B cell (primary cell): ENCODE measurements around the gene TOMM40. TPM values are rescaled to one million over a fixed set of nuclear protein-coding genes. Genes with fewer than 3 reads are reported as not detected.

Source experiments
- ATAC-seq: fragments of 200-7000 bp; cut with Tn5 transposase; one replicate; pipeline ENCODE4 v1.10.0; 2021; ENCODE audit warnings: low read depth, mild to moderate bottlenecking, moderate number of reproducible peaks, moderate library complexity
- CTCF ChIA-PET: fragments of 350-600 bp; sonication (Branson Sonifier 250); formaldehyde crosslinking; loops from one replicate; lab custom pipeline; 2021; ENCODE audit warnings: antibody characterized with exemption, inconsistent platforms; lab: Charles Lee
- POLR2A ChIA-PET: fragments of 350-600 bp; sonication (Branson Sonifier 250); formaldehyde crosslinking; loops from one replicate; lab custom pipeline; 2021; ENCODE audit warnings: antibody characterized with exemption; lab: Charles Lee
- DNase-seq: peaks from one replicate; pipeline ENCODE4 v3.0.0; 2013
- H2AFZ ChIP-seq: 2 replicates; pipeline ENCODE4 v1.6.1; 2012; ENCODE audit warnings: mild to moderate bottlenecking, low read depth, low read length; ENCODE audit not compliant: insufficient read depth, poor library complexity, severe bottlenecking
- H3K27ac ChIP-seq, 2 donors: 1 replicate in 1 of 2; 2 replicates in 1 of 2; pipeline ENCODE4 v1.5.1; 2012 to 2013; ENCODE audit warnings: low read length in 2 of 2, mild to moderate bottlenecking in 2 of 2, moderate library complexity in 1 of 2
- H3K27me3 ChIP-seq, 4 experiments: fragments of 200-600 bp in 1 of 4; sonication (generic) in 1 of 4; replicated peaks in 1 of 4; 1 replicate in 2 of 4; 2 replicates in 2 of 4; pipeline versions ENCODE4 v1.6.1 to v1.7.0; 2013 to 2016; ENCODE audit warnings: low read length in 3 of 4, mild to moderate bottlenecking in 2 of 4, mixed read lengths in 1 of 4, moderate library complexity in 1 of 4; ENCODE audit not compliant: insufficient read depth in 4 of 4, control insufficient read depth in 3 of 4; ENCODE audit errors: control extremely low read depth in 1 of 4
- H3K36me3 ChIP-seq, 2 experiments: replicated peaks in 1 of 2; 1 replicate in 1 of 2; 2 replicates in 1 of 2; pipeline versions ENCODE4 v1.6.1 to v1.7.1; 2013; ENCODE audit warnings: low read length in 1 of 2; ENCODE audit not compliant: insufficient read depth in 2 of 2, control insufficient read depth in 1 of 2; ENCODE audit errors: control extremely low read depth in 1 of 2, extremely low read depth in 1 of 2
- H3K4me1 ChIP-seq, 2 donors: fragments of 200-600 bp in 1 of 2; sonication (generic) in 1 of 2; 1 replicate in 1 of 2; 2 replicates in 1 of 2; pipeline versions ENCODE4 v1.5.1 to v1.6.1; 2013 to 2017; ENCODE audit warnings: low read length in 2 of 2; ENCODE audit not compliant: control insufficient read depth in 2 of 2, insufficient read depth in 2 of 2
- H3K4me2 ChIP-seq: replicated peaks from 2 replicates; pipeline ENCODE3; 2012; ENCODE audit warnings: mild to moderate bottlenecking, low read depth, low read length; ENCODE audit not compliant: poor library complexity, severe bottlenecking
- H3K4me3 ChIP-seq, 5 experiments: fragments of 200-600 bp in 1 of 5; sonication (generic) in 1 of 5; 1 replicate in 3 of 5; 2 replicates in 2 of 5; pipeline versions ENCODE4 v1.5.1 to v1.7.0; 2011 to 2016; ENCODE audit warnings: low read length in 4 of 5, mild to moderate bottlenecking in 4 of 5, low read depth in 2 of 5, control low read depth in 1 of 5, moderate library complexity in 1 of 5; ENCODE audit not compliant: insufficient read depth in 1 of 5; ENCODE audit errors: control extremely low read depth in 1 of 5, extremely low read depth in 1 of 5
- H3K79me2 ChIP-seq: fragments of 200-600 bp; sonication (generic); one replicate; pipeline ENCODE4 v1.6.0; 2016; ENCODE audit warnings: low read length; ENCODE audit not compliant: control insufficient read depth, insufficient read depth
- H3K9ac ChIP-seq: fragments of 200-600 bp; sonication (generic); 2 replicates; pipeline ENCODE4 v1.6.1; 2017; ENCODE audit warnings: mild to moderate bottlenecking, low read length, moderate library complexity
- H3K9me3 ChIP-seq, 3 donors: one replicate each; pipeline versions ENCODE4 v1.6.1 to v1.7.1; 2013; ENCODE audit warnings: low read length in 2 of 3; ENCODE audit not compliant: control insufficient read depth in 2 of 3, insufficient read depth in 1 of 3; ENCODE audit errors: control extremely low read depth in 1 of 3
- H4K20me1 ChIP-seq: 2 replicates; pipeline ENCODE4 v1.6.0; 2012; ENCODE audit warnings: mild to moderate bottlenecking, low read length; ENCODE audit not compliant: insufficient read depth, control insufficient read depth, poor library complexity, severe bottlenecking
- H3K27ac Mint-ChIP-seq: one replicate; pipeline ENCODE4 v1.8.0; 2021; ENCODE audit warnings: mixed read lengths
- H3K27me3 Mint-ChIP-seq: one replicate; pipeline ENCODE4 v1.8.0; 2021; ENCODE audit warnings: mixed read lengths
- H3K4me1 Mint-ChIP-seq: one replicate; pipeline ENCODE4 v1.8.0; 2021; ENCODE audit warnings: mixed read lengths
- H3K4me3 Mint-ChIP-seq: one replicate; pipeline ENCODE4 v1.8.0; 2021; ENCODE audit warnings: mixed read lengths
- H3K9me3 Mint-ChIP-seq: one replicate; pipeline ENCODE4 v1.8.0; 2022; ENCODE audit warnings: mixed read lengths; ENCODE audit not compliant: insufficient read depth
- EZH2 ChIP-seq: IDR thresholded peaks from 2 replicates; pipeline ENCODE4 v1.6.1; 2012; ENCODE audit warnings: borderline replicate concordance, low read depth, mild to moderate bottlenecking, moderate library complexity, low read length; ENCODE audit not compliant: insufficient read depth, poor library complexity, severe bottlenecking
- WGBS: methylation state at CpG from one replicate; pipeline ENCODE4 v1.1.5; 2013; ENCODE audit warnings: missing lambda C conversion rate; ENCODE audit not compliant: insufficient coverage; 5-methylcytosine and 5-hydroxymethylcytosine counted together
- intact Hi-C: fragments of 100-400 bp; cut with micrococcal nuclease; formaldehyde crosslinking; loops from one replicate; pipeline ENCODE4 v1.10.0; 2022
- polyA plus RNA-seq: library from polyadenylated mRNA; depleted of rRNA; stranded (reverse); fragments of >200 nt; gene quantifications from 2 replicates; pipeline ENCODE4 v1.2.3, GENCODE V29; 2012
- total RNA-seq, 2 donors: library from RNA; stranded (reverse); fragments of 120-200 nt in 1 of 2; gene quantifications; 1 replicate in 1 of 2; 2 replicates in 1 of 2; pipeline versions ENCODE4 v1.2.3 to v1.2.4, GENCODE V29; 2013 to 2022
- TF ChIP-seq, protein P1 (sequence below): fragments of 200-600 bp; IDR thresholded peaks from one replicate; pipeline ENCODE4 v1.8.0; 2022; ENCODE audit warnings: antibody characterized with exemption, mild to moderate bottlenecking

TOMM40 gene
- total and polyA plus RNA-seq, 2 donors (not counting 1 experiment from before 2014, with no cell fraction given) = 30.9 to 31.1 TPM

GRCh38 chr19:44947041-44947581 is 56.1 kb downstream of the TOMM40 start:
- peaks cover 0 to 4% of the 10 kb centered on the region in 2 experiments for H3K36me3 ChIP-seq
- TF ChIP-seq, protein P1, sequence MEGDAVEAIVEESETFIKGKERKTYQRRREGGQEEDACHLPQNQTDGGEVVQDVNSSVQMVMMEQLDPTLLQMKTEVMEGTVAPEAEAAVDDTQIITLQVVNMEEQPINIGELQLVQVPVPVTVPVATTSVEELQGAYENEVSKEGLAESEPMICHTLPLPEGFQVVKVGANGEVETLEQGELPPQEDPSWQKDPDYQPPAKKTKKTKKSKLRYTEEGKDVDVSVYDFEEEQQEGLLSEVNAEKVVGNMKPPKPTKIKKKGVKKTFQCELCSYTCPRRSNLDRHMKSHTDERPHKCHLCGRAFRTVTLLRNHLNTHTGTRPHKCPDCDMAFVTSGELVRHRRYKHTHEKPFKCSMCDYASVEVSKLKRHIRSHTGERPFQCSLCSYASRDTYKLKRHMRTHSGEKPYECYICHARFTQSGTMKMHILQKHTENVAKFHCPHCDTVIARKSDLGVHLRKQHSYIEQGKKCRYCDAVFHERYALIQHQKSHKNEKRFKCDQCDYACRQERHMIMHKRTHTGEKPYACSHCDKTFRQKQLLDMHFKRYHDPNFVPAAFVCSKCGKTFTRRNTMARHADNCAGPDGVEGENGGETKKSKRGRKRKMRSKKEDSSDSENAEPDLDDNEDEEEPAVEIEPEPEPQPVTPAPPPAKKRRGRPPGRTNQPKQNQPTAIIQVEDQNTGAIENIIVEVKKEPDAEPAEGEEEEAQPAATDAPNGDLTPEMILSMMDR = no peak
- TF ChIP-seq EZH2 = no peak
- H3K4me2 ChIP-seq = no peak overlapping the region
- no peak overlapping the region for H3K4me3 ChIP-seq
- H3K4me1 Mint-ChIP-seq = peaks cover 14% of the 10 kb centered on the region
- H3K27me3 Mint-ChIP-seq = no peaks in the 10 kb centered on the region
- H3K9me3 Mint-ChIP-seq = no peaks in the 10 kb centered on the region
- no peak overlapping the region for H3K27ac ChIP-seq
- H2AFZ ChIP-seq = no peak overlapping the region
- H3K9ac ChIP-seq = no peak overlapping the region
- H3K27ac Mint-ChIP-seq = no peak overlapping the region
- CTCF ChIA-PET = no interaction called here
- H3K4me1 ChIP-seq = peaks cover 4 to 11% of the 10 kb centered on the region in 2 donors
- DNase-seq = no peak
- H3K4me3 Mint-ChIP-seq = no peak overlapping the region
- no peak for ATAC-seq
- POLR2A ChIA-PET = no interaction called here
- H3K9me3 ChIP-seq = no peaks in the 10 kb centered on the region
- intact Hi-C loops = no loop called here
- 92% methylated on average over 11 of the region's 13 CpGs for WGBS
- H3K79me2 ChIP-seq = peaks cover 16% of the 10 kb centered on the region
- H3K27me3 ChIP-seq = no peaks in the 10 kb centered on the region
- H4K20me1 ChIP-seq = peaks cover 3% of the 10 kb centered on the region

GRCh38 chr19:44948237-44948636 is 57.2 kb downstream of the TOMM40 start:
- TF ChIP-seq, protein P1 = no peak
- no peak for TF ChIP-seq EZH2
- Mint-ChIP-seq H3K27me3 (no peaks in the 10 kb centered on the region), H3K9me3 (no peaks in the 10 kb centered on the region), H3K27ac (no peak overlapping the region), H3K4me3 (no peak overlapping the region), H3K4me1 (peaks cover 11% of the 10 kb centered on the region)
- Histone ChIP-seq H4K20me1 (peaks cover 4% of the 10 kb centered on the region), H3K4me3 (no peak overlapping the region), H3K9ac (no peak overlapping the region), H3K36me3 (peaks cover 0 to 4% of the 10 kb centered on the region in 2 experiments), H3K27me3 (no peaks in the 10 kb centered on the region), H3K4me1 (peaks cover 4 to 11% of the 10 kb centered on the region in 2 donors), H3K79me2 (peaks cover 26% of the 10 kb centered on the region), H3K9me3 (no peaks in the 10 kb centered on the region), H2AFZ (no peak overlapping the region), H3K27ac (no peak overlapping the region), H3K4me2 (no peak overlapping the region)
- intact Hi-C loops = no loop called here
- ATAC-seq (no peak), DNase-seq (no peak)
- CTCF ChIA-PET = interaction anchor here (0.8 to 1.6 kb wide), 2 partner anchors 39 to 44 kb away, joined by 3 to 4 read pairs; no protein-coding TSS in a partner anchor
- 90% methylated on average over 2 of the region's 5 CpGs for WGBS
- POLR2A ChIA-PET = no interaction called here
